GM18867 (cell line): ENCODE data around the gene AMOTL2.

Experiments used
- ATAC-seq: cut with Tn5 transposase; IDR thresholded peaks from one replicate; pipeline ENCODE4 v1.9.1; 2021; ENCODE audit warnings: mild to moderate bottlenecking, moderate library complexity; ENCODE audit not compliant: unreplicated experiment

Gene AMOTL2

DNA sequence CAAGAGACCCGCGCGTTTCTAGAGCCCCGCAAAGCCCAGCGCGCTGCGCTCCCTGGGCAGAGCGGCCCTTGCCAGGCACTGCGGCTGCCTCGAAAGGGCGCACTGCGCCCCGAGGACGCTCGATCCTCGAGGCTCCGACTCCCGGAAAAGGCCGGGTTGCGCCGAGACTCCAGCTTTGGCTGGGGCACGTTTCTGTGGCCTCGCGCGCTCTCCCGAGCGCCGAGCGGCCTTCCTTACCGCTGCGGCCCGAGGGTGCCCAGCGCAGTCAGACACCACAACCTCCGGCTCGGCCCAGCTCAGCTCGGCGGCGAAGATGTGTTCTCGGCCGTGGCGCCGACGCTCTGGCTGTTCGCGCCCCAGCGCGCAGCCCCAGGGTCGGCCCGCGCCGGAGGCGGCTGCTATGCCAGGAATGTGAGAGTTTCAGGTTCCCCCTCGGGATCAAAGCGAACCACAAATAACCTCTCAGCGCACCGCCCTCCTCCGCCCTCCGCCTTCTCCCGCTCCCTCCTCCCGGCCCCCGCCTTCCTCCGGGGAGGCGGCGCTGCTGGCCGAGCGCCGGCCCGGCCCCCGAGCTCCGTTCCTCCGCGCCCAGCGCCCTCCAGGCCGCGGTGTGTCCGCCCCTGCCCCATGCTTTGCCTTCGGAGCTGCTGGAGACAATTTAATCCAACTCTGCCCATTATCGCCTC is at the start of gene AMOTL2:
TSS of gene AMOTL2 (minus strand) at position 343 of the 686 bp plus-strand sequence. CDS start 3,014 bp downstream, outside the sequence.
- ATAC-seq: no peak

DNA sequence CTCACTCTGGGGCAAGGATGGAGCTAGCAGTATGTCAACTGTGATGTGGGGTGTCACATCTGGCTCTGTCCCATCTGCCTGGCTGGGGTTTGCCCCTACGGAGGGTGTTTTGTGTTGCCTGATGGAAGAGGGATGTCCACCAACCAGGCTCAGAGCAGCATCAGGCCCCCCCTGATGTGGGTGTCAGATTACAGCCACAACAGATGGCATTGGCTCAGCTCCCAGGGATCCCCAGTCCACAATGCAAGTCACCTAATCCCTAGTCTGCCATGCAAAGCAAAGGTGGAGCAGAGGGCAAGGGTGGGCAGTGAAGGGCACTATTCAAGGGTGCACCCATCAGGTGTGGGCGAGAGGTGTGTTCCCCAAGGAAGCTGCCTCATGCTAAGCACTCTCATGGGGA is 48.9 kb upstream of the AMOTL2 start:
- no peak for ATAC-seq

DNA sequence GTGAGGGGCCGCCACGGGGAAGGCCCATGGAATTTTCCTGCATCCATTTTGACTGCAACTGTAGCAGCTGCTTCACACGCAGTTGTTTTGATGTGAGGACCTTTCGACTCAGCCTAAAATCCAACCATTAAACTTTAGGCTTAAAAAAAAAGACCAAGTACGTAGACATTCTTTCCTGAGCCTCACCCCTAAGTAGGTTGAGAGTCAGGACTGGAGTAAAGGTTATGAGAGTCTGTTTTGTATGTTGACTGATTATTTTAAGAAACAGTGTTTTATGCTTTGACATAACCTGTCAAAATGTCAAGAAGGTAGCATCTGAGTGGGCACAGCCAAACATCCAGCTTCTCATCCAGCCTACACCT is 45.7 kb upstream of the AMOTL2 start:
- no peak for ATAC-seq

DNA sequence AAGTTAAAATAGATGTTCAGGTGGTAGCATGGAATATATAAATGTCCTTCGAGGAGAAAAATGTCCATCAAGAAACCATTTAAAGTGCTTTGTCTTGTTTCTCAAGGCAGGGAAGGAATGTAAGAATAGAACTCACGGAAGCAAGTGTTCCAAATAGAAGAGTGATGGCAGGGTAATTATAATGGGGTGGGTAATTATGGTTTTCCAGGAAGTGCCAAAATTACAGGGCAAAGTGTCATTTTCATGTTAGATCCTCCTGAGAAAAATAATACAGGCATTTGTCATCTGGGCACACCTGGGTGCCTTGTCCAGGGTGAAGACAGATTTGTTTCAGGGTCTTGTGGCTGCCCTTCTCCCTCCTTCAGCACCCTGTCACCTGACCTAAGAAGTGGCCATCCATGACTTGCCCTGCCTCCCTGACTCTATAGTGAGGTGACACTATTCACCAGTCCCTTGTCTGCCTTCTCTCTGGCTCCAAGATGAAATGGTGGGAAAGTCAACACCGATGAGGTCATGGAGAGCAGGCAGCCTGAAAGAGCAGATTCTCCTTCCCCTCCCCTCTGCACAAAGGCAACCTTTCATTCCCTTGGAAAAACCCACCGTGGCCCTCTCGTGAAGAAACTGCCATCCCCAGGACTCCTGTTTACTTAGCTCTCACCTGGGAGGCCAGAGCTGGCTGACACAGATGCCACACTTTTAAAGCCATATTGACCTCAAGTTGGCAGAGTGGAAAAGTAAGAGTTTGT is 45.1 kb upstream of the AMOTL2 start:
- no peak for ATAC-seq

DNA sequence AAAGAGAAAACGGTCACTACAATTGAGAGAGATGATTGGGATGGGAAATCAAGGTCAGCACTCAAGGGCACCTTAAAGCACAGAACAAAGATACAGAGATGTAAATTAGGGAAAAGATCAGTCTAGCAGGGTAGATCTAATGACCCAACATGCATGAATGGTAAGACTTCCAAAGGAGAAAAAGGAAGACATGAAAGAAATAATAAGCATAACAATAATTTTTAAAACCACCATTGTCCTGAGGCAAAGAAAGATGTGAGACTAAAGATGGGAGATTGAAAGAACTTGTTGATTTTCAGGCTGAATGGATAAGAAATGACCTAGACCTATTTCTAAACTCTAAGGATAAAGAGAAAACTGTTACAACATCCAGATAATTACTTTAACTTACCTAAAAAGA is 34.8 kb upstream of the AMOTL2 start:
- ATAC-seq: no peak

DNA sequence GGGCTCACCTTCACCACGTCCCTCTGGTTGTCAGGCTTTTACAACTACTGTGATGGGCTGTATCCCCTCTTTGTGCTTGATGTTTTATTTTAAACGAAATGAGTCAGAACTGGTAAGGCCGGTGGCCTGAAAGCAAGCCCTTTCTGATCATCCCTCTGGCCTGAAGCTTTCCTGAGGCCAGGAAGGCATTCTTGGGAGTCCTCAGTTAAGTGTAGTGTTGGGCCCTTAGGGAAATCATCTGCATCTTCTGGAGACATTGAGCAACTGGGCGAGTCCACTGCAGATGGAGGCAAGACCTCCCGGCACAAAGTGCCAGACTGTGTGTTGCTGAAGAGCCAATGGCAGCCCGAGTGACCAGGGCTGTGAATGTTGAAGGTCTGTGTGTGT is 33.0 kb upstream of the AMOTL2 start:
- no peak for ATAC-seq

DNA sequence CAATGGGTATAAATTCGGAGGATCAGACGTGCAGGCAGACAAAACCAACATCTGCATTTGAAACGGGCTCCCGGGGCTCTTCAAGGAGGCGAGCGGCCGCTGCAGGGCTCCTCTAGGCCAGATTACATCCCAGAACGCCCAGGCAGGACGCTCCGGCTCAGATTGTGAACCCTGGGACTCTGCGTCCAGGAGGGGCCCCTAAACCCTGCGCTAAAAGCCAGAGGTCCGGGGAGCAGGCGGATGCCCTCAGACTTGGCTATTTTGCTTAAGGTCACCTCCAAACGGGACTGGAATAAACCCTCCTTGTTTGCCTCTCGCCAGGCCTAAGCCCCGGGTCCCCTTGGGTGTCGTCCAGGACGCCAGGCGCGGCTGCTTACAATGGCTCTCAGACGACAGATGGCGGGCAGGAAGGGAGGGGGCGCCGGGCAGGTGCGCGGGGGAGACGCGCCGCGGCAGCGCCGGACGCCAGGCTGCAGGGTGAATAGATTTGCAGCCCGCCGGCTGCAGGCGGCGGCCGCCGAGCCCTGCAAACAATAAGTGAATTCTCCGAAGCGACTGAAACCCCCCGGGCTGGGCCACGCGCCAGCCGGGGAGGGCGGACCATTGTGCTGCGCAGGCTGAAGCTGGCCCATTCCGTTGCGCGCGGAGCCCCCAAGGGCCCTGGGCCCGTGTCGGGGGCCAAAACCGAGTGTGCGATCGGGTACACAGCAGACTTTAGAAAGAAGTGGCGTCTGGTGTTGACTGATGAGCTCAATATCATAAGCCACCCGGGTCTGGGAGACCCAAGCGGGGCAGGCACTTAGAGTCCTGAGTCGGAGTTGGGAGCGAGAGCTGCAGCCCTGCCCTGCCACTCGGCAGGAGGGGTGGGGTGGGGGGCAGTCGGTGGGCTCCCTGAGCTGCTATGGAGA is 32.3 kb upstream of the AMOTL2 start:
- ATAC-seq: no peak

DNA sequence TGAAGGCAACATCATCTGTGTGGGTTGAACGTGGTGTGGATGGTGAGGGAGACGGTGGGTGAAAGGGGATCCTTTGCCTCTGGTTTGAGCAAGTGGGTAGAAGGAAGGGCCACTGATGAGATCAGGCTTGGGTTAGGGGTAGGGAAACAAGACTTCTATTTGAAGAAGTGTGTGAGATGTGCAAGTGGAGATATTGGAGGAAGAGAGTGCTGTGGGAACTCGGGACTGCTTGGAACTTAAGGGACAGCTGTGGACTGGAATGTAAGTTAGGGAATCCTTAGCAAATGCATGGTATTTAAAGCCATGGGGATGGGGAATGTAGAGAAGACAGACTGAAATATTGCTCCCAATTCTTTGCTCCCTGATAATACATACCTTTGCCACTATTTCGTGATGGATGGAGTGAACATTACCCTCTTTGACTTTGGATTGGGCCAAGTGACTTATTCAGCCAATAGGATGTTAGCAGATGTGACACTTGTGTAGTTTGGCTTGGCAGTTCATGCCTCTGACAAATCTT is 30.2 kb upstream of the AMOTL2 start:
- no peak for ATAC-seq

DNA sequence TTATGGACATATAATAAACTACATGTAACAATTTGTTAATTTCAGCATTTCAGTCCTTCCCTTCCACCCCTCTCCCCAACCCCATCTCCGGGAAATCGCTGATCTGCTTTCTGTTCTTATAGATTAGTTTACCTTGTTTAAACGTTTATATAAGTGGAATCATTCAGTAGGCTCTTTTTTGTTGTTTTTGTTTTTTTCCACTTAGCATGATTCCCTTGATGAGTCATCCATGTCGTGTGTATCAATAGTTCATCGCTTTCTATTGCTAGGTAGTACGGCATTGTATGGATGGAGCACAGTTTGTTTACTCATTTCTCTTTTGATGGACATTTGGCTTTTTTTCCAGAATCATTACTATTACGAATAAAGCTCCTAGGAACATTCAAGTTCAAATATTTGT is 23.5 kb upstream of the AMOTL2 start:
- ATAC-seq: no peak

DNA sequence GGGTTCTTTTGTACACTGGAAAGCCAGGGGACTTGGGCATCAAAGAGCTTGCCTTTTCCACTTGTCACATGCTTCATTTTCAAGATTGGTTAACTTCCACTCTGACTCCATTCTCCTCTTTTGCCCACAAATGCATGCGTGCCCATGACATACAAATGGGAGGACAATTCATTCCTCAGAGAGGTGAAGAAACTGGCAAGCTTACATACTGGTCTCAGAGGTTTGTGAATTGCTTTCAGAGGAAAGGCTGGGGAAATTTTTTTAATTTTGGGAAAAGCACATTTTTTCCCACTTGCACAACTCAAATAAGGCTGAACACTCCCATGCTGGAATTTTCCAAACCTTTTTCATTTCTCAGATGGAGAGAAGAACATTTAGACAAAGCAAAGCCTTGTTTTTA is 20.9 kb upstream of the AMOTL2 start:
- no peak for ATAC-seq

DNA sequence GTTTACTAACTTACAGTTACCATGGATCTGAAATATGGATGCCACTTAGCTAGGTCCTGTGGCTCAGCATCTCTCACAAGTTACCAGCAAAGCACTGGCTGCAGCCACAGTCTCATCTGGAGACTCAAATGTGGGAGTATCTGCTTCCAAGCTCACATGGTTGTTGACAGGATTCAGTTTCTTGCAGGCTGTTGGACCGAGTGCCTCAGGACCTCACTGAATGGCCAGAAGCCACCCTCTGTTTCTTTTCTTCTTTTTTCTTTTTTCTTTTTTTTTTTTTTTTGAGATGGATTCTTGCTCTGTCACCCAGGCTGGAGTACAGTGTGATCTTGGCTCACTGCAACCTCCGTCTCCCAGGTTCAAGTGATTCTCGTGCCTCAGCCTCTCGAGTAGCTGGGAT is 20.1 kb upstream of the AMOTL2 start:
- ATAC-seq: no peak

DNA sequence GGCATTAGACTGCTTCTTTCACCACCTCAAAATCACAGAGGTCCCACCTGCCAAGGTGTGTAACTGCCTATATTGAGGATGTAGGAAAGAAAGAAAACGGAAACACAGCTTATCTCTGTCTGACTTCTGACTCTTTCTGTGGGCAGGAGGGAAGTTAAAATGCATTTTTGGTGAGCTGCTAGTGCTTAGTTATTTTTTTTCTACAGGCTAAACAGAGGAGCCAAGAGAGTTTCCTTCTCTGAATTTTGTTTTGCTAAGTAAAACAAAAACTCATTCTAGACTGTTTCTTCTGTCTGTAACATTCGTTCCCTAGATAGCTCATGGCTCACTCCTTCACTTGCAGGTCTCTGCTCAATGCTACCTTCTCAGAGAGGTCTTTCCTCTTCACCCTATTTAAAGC is 18.8 kb upstream of the AMOTL2 start:
- no peak for ATAC-seq

DNA sequence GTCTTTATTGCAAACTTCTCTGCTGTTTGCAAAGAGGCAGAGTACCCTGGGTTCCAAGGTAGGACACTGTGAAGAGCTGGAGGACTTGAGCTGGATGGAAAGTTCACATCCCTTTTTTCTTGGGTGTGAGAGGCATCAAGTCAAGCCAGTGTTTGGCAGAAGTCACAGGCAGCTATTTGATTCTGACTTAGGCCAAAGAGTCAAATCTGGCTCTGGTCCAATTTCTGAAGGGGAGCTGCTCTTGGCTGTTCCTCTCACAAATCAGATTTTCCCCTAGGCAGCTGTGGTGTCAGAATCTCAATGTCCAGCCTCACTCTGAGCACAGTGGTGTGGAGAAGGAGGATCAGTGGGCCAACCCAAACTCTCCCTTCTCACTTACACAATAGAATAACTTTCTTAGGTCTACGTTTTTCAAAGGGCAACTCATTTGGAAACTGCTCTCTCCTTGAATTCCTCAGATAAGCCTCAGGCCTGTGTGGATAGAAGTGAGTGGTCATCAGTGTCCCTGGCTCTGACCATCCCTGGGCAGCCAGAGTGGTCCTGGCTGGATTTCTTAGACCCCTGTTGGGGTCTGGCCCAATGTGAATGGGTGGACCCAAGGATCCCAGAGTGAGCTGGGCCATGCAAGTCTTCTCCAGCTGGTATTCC is 18.2 kb upstream of the AMOTL2 start:
- ATAC-seq: no peak

DNA sequence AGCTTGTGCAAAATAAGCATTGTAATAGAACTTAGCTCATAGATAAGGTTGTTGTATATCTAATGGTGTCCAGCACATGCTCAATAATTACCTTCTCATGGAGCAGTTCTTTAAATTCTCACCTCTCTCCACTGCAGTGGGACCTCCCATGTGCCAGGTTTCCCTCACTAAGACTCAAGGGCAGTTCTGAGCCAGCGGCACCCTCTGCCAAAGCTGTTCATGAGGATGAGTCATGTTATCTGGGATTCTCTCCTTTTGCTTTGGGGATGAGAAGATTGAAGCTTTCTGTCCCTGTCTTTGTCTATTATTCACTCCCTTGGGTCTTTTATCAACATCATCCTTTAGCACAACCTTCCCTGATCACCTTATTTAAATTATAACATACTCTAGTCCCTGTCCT is 15.6 kb upstream of the AMOTL2 start:
- no peak for ATAC-seq

DNA sequence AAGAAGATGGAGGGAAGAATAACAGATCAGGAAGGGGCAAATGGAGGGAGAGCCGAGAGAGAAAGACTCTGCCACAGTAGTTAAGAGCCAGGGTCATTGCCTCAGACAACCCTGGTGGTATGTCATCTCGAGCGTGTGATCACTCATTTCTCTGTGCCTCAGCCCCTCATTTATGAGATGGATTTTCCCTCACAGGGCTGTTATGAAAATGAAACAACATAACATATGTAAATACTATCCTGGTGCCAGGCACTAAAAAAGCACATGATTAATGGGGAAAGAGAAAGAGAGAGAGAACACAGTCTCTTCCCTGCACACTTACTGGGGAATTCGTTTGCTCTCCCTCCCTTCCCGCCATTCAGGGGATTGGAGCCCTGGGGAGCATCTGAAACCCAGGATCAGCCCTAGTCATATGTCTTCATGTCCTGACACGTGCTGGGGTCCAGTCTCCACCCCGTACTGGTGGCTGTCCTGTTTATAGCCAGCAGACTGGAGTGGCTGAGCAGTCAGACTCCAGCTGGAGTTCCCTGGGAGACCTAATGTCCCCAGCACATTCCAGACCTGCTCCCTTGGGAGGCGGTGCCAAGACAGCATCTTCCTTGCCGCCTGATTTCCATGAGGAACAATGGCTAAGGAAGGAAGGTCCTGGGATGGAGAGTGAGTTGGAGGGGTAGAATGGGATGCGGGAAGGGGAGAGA is 14.7 kb upstream of the AMOTL2 start:
- no peak for ATAC-seq

DNA sequence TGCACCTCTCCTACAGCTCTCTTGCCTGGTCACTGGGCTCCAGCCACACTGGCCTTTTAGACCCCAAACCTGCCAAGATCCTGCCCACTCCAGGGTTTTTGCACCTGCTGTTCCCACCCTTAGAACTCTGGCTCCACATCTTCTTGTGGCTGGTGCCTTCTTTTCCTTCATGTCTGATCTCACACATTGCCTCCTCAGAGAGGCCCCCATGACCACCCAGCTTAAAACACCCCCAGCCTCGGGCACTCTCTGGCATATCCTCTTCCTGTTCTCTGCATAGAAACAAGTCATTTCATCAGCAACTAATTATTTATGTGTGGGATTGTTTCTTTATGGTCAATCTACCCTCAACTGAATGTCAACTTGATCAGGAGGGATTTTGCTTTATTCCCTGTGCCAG is 14.0 kb upstream of the AMOTL2 start:
- no peak for ATAC-seq

DNA sequence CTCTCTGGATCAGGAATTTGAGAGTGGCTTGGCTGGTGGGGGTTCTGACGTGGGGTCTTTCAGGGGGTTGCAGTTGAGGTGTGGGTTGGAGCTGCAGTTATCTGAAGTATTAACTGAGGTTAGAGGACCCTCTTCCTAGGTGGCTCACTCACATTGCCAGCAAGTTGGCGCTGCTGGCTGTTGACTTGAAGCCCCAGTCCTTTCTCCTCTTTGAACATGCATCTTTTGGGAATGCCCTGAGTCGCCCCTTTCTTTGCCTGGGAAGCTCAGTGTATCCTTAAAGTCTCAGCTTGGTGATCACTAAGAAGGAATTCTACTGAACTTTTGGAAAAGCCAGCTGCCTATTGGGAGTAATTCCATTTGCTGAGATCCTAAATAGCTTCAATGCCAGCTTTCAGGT is 13.0 kb upstream of the AMOTL2 start:
- no peak for ATAC-seq

DNA sequence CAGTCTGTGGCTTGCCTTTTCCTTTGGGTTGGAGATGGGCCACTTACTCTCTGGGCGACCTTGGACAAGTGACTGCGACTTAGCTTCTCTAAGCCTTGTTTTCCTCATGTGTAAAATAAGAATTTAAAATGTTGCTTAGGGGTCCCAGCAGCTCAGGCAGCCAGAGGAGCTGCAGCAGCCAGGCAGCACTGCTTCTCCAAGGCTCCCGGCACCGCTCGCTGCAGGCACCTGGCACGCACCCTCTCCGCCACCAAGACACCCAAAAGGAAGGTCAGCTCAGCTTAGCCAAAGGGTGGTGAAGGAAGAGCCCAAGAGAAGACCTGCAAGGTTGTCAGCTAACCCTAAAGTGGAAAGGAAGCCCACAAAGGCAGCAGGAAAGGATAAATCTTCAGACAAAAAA is 10.7 kb upstream of the AMOTL2 start:
- no peak for ATAC-seq

DNA sequence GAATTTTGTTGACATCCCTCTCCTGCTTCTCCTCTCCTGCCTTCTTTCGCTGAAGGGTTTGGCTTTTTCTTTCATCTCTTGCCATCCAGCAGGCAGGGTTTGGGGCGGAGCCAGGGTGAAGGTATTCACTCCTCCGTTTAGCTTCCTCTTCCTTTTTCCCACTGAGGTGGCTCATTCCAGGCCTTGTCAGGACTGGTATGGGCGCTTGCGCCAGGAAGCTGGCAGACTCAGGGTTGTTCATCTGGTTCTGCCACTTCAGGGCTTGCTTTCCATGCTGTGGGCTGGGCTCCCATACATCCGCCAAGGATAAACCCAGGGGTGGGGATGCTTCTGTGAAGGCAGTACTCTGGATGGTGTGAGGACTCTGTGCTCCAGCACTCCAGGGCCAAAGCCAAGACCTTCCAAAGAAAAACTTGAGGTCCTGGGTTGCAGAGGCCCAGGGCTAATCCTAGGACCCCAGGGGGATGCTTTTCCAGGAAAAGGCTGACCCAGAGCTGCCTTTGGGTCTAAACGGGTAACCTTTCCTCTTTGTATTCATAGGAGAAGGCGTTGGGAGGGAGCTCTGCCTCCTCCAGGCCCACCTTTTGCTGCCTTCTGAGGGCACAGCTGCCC is 7.7 kb upstream of the AMOTL2 start:
- no peak for ATAC-seq

DNA sequence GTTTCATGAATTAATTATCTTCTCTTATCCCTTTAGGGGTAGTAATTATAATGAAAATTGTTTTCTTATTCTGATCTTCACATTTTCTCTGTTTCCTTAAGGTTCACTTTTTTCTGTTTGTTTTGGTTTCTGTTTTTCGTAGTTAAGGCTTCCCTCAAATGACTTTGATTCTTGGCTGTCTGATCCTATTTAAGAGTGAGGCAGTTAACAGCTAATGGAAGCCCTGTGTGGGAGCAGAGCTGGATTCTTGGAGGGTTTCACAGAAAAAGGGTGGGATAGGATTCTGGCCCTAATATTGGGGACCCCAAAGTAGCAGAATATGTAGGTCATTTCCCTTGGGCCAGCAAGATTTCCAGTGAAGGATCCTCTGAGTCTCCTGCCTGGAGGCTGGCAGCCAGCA is 6.8 kb upstream of the AMOTL2 start:
- ATAC-seq: no peak
